ENCODE measurements around the gene LIMA1. TPM values are rescaled to one million over a fixed set of nuclear protein-coding genes. Genes with fewer than 3 reads are reported as not detected.
"Not testable (repeated sequence)": the region's sequence is repeated elsewhere in the genome, so short reads cannot be mapped to it uniquely, and the experiment has no call there.

Gene LIMA1
- total RNA-seq, 1 donor, result 377 TPM

DNA sequence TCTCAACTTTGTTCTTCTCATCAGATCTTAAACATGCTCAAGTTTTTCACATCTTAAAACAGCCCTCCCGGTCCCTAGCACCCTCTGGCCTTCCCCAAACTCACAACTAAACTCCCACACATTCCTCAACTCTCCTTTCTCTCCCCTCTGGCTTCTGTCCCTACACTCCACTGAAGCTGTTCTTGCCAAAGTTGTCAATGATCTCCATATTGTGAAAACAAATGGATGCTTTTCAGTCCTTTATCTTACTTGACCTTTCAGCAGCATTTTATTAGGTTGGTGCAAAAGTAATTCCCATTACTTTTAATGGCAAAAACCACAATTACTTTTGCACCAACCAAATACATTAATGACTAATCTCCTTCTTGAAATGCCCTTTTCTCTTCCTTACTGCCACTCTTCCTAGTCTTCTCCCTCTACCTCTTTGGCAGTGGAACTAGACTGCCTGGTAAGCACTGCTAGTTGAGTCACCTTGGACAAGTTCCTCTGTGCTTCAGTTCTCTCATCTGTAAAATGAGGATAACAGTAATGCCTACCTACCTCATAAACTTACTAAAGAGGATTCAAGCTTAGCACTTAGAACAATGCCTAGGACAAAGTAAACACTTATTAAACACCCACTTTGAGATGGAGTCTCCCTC is 132.2 kb downstream of the LIMA1 start:
- H3K4me3 ChIP-seq (ENCODE audit: low read depth, low read length), result no peak overlapping the region
- peak; percentile 47 for DNase-seq (ENCODE audit: low read depth)
- TF ChIP-seq, protein P1, sequence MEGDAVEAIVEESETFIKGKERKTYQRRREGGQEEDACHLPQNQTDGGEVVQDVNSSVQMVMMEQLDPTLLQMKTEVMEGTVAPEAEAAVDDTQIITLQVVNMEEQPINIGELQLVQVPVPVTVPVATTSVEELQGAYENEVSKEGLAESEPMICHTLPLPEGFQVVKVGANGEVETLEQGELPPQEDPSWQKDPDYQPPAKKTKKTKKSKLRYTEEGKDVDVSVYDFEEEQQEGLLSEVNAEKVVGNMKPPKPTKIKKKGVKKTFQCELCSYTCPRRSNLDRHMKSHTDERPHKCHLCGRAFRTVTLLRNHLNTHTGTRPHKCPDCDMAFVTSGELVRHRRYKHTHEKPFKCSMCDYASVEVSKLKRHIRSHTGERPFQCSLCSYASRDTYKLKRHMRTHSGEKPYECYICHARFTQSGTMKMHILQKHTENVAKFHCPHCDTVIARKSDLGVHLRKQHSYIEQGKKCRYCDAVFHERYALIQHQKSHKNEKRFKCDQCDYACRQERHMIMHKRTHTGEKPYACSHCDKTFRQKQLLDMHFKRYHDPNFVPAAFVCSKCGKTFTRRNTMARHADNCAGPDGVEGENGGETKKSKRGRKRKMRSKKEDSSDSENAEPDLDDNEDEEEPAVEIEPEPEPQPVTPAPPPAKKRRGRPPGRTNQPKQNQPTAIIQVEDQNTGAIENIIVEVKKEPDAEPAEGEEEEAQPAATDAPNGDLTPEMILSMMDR (IDR thresholded peaks at IDR 0.05; ENCODE audit: insufficient read depth, low read depth, low read length), result no peak

DNA sequence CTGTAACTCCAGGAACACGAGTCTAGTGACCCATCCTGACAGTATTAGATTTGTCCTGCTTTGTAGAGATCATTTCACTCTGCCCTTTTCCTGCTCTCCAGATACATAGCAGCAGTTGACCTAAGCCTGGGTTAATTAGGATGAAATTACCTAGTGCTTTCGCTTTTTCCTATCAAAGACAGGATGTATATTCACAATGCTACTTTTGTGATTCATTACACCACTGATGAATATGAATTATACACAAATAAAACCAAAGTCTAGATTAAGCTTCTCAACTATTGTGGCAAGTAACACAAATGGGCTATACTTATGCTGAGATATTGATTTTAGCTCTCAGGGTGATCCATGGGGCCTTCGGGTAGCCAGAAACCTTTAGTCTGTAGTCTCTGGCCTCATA is 134.0 kb downstream of the LIMA1 start:
- H3K4me3 ChIP-seq (ENCODE audit: low read depth, low read length), result no peak overlapping the region
- TF ChIP-seq, protein P1 (IDR thresholded peaks at IDR 0.05; ENCODE audit: insufficient read depth, low read depth, low read length), result no peak
- DNase-seq (ENCODE audit: low read depth), result no peak

DNA sequence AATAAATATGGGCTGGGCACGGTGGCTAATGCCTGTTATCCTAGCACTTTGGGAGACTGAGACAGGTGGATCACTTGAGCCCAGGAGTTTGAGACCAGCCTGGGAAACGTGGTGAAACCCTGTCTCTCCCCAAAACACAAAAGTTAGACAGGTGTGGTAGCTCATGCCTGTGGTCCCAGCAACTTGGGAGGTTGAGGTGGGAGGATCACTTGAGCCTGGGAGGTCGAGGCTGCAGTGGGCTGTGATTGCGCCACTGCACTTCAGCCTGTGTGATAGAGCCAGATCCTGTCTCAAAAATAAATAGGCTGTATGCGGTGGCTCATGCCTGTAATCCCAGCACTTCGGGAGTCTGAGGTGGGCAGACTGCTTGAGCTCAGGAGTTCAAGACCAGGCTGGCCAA is 135.3 kb downstream of the LIMA1 start:
- not testable (repeated sequence) for H3K4me3 ChIP-seq (ENCODE audit: low read depth, low read length); DNase-seq (ENCODE audit: low read depth)

- no peak for DNase-seq (ENCODE audit: low read depth)
Observed at GRCh38 chr12:50147281-50147680, 136.0 kb downstream of the LIMA1 start.

DNA sequence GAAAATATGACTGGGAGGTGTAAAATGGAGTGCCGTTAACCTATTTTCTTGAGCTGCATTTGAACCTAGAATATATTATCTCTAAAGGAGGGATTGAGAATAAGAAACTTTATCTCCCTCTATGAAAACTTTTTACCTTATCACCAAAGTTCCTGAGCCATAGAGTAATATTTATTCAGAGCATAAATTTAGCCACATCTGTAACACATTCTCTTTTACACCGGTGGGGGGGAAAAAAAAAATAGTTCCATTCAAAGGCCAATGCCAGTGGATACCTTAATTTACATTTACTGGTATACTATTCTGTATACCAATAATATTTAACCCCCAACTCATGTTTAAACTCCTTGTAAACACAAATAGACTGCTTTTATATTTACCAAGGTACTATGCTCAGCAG is 137.9 kb downstream of the LIMA1 start:
- TF ChIP-seq, protein P1 (IDR thresholded peaks at IDR 0.05; ENCODE audit: insufficient read depth, low read depth, low read length), result no peak
- no peak for DNase-seq (ENCODE audit: low read depth)
- H3K4me3 ChIP-seq (ENCODE audit: low read depth, low read length), result no peak overlapping the region

More at GRCh38 chr12:50147281-50147680, 136.0 kb downstream of the LIMA1 start:
- no peak overlapping the region for H3K4me3 ChIP-seq (ENCODE audit: low read depth, low read length)
- TF ChIP-seq, protein P1 (IDR thresholded peaks at IDR 0.05; ENCODE audit: insufficient read depth, low read depth, low read length), result no peak

GRCh38 chr12:50142993-50143392 is 140.3 kb downstream of the LIMA1 start:
- no peak overlapping the region for H3K4me3 ChIP-seq (ENCODE audit: low read depth, low read length)
- DNase-seq (ENCODE audit: low read depth), result no peak
- TF ChIP-seq, protein P1 (IDR thresholded peaks at IDR 0.05; ENCODE audit: insufficient read depth, low read depth, low read length), result no peak

DNA sequence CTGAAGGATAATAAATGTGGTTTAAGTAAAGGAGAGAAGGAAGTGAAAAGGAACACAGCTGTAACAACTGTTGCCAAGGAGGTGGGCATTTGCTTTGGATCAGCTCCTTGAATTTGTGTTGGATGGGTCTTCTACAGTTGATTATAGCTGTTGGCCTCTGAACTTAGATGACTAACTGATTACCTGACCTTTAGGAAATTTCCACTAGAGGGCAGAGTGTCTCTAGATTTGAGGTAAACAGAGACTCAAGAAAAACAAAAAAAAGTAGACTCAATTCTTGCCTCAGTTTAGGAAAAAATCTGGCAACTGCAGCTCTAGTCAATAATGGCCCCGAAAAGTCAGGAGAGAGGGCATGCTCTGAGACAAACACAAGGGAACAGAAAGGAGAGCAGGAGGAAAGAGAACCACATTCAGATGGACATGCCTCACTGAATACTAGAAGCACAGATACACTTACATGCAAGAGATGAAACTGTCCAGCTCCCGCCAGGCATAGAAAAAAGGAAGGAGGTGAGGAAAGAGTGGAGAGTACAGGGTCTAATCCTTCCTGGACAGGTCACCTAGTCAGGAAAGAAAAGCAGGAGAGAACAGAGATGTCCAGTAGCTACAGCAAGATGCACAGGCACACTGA is 150.7 kb downstream of the LIMA1 start:
- no peak overlapping the region for H3K4me3 ChIP-seq (ENCODE audit: low read depth, low read length)
- DNase-seq (ENCODE audit: low read depth), result peak; percentile 60
- TF ChIP-seq, protein P1 (IDR thresholded peaks at IDR 0.05; ENCODE audit: insufficient read depth, low read depth, low read length), result peak; percentile 53

Data from fibroblast of villous mesenchyme (primary cell).